Stimulated activated CD4-positive, alpha-beta T cell treated with anti-CD3 and anti-CD28 coated beads, TNF-alpha, amount 100 ng/mL, for 1 hour (primary cell): ENCODE results near the gene SCUBE1.
"Not testable (repeated sequence)": the region's sequence is repeated elsewhere in the genome, so short reads cannot be mapped to it uniquely, and the experiment has no call there.

Experiments used
- DNase-seq, 3 donors: peaks; one replicate each; pipeline ENCODE4 v3.0.0-alpha.2; 2020; ENCODE audit warnings: low read depth in 3 of 3, low spot score in 1 of 3

The SCUBE1 gene

DNA sequence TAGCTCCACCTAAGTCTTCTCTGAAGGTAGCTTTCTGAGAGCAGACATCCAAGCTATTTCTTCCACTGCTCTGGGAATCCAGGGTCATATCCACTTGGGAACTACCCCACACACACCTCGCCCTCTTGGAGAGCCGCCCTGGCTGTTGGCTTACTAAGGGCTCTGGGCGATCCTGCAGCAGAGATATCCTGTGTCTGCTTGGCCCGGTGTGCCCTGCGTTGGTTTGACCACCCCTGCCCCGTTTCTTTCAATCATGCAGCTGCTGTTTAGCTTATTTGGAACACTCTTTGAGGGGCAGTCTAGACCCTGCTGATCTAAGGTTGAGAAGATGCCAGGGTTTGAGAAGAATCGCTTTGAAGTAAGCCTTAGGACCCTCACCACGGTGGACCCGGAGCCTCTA is 17.4 kb upstream of the SCUBE1 start:
- DNase-seq: no peak

GRCh38 chr22:43356881-43357280 is 13.7 kb upstream of the SCUBE1 start:
- DNase-seq: no peak

DNA sequence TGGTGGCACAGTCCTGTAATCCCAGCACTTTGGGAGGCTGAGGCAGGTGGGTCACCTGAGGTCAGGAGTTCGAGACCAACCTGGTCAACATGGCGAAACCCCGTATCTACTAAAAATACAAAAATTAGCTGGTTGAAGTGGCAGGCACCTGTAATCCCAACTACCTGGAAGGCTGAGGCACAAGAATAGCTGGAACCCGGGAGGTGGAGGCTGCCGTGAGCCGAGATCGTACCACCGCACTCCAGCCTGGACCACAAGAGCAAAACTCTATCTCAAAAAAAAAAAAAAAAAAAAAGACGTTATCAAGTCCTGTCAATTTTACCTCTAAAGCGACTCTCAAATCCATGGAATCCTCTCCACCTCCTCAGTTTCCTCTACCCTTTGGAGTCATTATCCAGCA is 12.5 kb upstream of the SCUBE1 start:
- not testable (repeated sequence) for DNase-seq

DNA sequence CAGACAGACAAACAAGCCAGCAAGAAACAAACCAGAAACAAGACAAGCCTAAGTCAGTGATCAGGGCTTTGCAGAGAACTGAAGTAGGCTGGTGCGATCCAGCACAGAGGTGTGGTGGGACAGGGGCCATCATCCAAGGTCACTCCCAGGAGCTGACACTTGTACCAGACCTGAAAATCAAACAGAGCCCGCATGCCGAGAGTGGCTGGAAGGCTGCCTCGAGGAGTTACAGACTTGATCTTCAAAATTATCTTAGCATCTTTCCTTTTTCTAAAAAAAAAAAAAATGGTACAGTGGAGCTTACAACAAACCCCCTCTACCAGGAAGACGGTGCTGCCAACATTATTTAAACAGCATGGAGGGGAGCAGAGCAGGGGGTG is 8.8 kb upstream of the SCUBE1 start:
- no peak for DNase-seq

DNA sequence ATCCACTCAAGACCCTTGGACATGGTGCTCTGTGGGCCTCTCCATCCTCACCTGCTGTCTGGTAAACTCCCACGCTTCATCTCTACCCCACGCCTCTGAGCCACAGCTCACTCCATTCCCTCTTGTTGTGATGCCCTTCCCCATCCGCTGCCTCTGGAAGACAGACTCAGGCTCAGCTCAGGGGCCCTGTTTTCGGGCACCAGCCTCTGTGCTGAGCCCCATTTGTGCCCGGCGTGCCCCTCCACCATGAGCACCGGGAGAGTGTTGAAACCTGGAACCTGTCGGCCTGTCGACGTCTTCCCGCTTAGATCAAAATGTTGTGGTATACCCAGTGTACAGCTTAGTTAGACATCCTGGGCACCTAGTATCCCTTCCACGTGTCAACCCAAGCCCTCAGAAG is 6.5 kb upstream of the SCUBE1 start:
- no peak for DNase-seq

GRCh38 chr22:43346521-43346929 is 3.4 kb upstream of the SCUBE1 start:
- peak; percentile 22 to 58 (median 25) for DNase-seq

DNA sequence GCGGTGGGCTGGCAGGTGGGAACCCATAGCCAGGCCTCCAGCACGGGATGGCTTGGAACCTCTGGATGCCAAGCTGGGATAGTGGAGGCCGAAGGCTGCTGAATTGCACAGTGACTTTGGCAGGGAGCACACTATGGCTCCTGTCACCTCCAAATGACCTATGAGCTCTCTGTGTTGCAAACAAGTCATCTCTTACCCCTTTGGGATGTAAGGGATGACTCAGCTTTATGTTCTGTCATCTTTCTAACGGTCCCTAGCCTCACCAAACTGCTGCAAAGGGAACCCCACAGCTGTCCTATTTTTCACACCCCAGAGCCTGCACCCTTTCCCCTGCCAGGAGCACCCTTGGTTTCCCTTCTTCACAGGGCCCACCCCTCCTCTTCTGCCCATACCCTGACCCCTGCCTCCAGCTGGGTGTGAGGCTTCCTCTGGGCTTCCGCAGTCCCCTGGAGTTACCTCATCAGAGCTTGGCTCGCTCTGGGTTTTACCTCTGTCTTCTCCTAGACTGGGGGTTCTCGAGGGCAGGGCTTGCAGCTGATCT is 2.7 kb upstream of the SCUBE1 start:
- DNase-seq: no peak

- DNase-seq: no peak
Measured at GRCh38 chr22:43345356-43345755, 2.2 kb upstream of the SCUBE1 start.

GRCh38 chr22:43344520-43344787 is 1.3 kb upstream of the SCUBE1 start:
- DNase-seq: no peak

DNA sequence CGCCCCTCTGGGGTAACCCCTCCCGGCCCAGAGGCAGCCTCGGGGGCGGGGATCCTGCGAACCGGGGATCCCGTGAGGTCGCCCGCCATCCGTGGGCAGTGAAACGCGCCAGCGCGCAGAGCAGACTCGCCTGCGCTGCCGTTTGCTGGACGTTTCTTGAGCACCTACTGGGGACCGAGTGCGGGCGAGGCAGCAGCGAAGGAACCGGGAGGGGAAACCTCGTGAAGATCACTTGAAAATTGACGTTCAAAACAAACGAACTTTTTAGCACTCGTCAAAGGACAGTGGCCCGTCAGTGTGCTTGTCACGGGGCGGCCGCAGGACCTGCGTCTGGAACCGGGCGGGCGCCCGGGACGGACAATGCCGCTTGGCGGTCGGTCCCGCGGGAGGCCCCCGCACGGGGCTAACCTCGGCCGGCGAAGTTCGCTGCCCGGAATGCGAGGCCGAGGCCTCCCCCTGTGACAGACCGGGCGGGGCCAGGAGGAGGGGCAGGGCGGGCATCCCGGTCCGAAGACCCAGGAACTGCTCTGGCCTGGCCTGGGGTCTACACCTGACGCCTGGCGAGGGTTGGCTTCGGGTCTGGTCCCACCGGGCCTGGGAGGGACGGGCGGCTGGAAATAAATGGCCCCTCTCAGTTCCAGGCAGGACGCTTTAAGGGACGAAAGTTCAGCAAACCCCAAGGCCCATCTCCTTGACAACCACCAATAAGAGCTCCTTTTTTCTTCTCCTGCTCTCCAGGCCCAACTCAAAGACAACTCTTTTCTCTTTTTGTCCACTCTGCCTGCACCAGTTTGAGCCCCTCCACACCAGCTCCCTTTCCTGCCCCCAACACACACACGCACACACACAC is 723 bp upstream of the SCUBE1 start:
- DNase-seq: no peak

DNA sequence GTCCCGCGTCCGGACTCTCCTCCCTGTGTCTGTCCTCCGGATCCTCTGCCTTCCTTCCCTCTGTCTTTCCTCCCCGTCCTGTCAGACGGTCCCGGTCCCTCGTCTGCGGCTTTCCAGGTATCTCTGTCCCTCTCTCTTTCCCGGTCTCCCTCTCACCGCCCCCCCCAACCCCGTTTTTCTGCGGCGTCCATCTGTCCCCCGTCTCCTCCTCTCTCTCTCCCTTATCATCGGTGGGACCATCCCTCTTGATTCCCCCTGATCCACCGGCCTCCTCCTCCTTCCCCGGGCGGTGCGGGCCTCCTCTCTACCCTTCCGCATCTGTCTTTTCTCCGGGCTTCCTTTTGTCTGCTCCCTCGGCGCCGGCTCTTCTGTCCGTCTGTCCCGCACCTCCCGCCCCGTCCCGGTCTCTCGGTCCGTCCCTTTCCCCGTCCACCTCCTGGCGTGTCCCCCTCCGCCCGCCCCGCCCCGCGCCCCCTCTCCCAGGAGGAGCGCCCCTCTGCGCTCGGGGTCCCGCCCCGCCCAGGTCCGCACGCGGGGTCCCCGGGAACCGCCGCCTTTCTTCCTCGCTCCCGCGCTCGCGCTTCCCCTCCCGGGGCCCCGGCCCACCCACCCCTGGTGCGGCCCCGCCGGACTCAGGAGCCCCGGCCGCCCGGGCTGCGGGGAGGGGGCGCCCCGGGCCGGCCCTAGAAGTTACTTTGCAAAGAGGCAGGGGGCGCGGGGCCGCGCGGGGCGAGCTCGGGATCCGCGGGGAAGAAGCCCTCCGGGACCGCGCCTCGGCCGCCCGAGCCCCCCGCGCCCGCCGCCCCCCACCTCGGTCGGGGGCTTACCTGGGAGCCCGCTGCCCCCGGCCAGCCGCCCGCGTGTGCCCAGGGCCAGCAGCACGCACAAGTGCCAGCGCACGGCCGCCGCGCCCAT is 568 bp downstream of the SCUBE1 start:
- DNase-seq: no peak

GRCh38 chr22:43341565-43341964 is 1.6 kb downstream of the SCUBE1 start:
- DNase-seq: no peak

- DNase-seq: no peak
Measured at GRCh38 chr22:43338766-43339345, 4.3 kb downstream of the SCUBE1 start.

- DNase-seq: no peak
Measured at GRCh38 chr22:43337946-43338345, 5.2 kb downstream of the SCUBE1 start.

GRCh38 chr22:43337385-43337784 is 5.8 kb downstream of the SCUBE1 start:
- no peak for DNase-seq

- no peak for DNase-seq
Measured at GRCh38 chr22:43334378-43334777, 8.8 kb downstream of the SCUBE1 start.

DNA sequence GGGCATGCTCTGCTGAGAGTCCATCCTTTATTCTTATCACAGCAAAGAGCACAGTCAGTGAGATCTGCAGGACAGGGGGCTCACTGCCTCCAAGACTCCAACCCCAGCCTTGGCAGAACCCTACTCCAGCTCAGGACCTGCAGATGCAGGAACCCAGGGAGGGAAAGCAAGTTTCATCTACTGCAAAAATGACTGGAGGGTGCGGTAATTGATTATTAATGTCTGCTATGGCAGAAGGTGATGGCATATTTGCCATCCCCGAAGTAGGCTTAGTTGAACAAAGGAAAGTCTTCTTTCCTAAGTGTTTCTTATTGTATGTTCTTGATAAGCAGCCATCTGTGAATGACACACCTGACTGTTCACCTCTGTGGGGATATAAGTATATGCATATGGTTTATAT is 9.2 kb downstream of the SCUBE1 start:
- DNase-seq: no peak

- DNase-seq: no peak
Measured at GRCh38 chr22:43333156-43333555, 10.0 kb downstream of the SCUBE1 start.

DNA sequence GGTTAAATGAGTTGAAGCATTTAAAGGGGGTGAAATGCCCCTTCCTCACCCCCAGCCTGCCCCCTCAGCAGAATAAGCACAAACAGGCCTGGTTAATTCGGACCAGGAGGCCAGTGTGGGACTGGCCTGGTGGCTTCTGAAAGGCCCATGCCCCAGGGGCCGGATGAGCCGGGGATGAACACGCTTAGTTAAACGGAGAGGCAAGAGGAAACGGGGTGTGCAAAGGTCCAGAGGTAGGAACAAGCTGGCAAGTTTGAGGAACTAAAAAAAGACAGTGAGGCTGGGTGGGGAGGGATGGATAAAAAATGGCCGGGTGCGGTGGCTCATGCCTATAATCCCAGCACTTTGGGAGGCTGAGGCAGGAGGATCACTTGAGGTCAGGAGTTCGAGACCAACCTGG is 11.5 kb downstream of the SCUBE1 start:
- DNase-seq: no peak

GRCh38 chr22:43331069-43331451 is 12.1 kb downstream of the SCUBE1 start:
- no peak for DNase-seq

DNA sequence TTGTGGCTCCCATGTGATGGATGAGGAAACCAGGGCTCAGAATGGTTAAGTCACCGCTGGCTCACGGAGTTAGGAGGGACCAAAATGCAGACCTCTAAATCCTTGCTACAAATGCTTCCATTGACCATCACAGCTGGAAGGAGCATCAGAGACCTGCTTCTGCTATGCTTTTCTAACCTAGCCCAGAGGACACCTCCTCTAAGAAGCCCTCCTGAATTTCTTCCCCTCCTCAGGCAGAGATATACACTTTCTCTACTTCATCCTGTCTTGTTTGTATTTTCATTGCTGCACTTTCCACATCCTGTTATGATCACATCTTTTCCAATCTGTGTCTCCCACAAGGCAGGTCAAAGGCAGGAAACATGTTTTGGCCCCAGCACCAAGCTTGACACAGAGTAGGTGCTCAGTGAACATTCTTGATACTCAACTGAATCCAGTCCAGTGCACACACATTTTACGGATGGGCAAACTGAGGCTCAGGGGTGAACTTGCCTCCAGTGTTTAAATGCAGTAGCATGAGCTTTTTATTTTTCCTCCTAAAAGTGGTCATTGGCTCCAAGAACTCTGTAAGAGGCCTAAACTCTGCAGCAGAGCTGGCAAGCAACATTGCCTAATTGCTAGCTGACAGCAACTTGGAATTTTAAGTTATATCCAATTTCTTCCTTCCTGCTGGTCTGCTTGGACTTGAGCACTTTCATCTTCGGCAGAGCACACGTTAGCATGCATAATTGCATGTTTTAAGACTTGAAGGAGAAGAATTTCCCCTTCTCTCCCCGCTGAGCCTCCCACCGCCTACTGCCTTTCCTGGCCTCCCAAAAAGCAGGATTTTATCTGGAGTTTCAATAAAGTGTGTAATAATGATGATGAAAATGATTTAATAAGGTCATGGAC is 12.7 kb downstream of the SCUBE1 start:
- DNase-seq: no peak
